MM.1S (cell line): ENCODE measurements around the gene ARHGAP32.

Source experiments
- CTCF ChIP-seq: fragments of 300-600 bp; sonication (generic); IDR thresholded peaks from 2 replicates; pipeline ENCODE4 v1.5.1; 2016; ENCODE audit warnings: antibody characterized with exemption, low read length, mixed read lengths
- EZH2 ChIP-seq: fragments of 300-600 bp; sonication (generic); optimal IDR thresholded peaks from 2 replicates; pipeline ENCODE3; 2017; ENCODE audit warnings: low read depth, mild to moderate bottlenecking, antibody characterized with exemption, low read length, mixed read lengths
- EZH2phosphoT487 ChIP-seq: fragments of 300-600 bp; sonication (generic); IDR thresholded peaks from 2 replicates; pipeline ENCODE4 v1.6.1; 2018; ENCODE audit warnings: antibody characterized with exemption, low read length

DNA sequence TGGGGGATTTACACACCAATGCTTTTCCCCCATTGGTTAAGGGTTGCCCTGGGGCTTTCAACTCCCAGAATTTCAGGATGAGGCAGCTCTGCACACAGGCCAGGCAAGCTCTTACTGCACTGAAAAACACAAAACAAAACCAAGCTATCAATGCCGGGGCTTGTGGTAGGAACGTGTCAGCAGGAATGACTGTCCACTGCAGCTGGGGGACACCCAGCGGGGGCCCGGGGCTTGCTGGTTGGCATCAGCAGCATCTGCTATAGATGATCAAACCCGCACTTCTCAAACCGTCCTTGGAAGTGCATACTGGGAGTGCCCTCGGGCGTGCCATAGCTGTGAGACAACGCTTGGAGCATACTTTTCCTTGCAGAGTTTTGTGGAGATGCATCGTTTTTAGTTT, 257.2 kb downstream of the ARHGAP32 start:
- no peak for TF ChIP-seq CTCF
- TF ChIP-seq EZH2phosphoT487: no peak
- no peak for TF ChIP-seq EZH2
